OCI-LY7 (cell line): ENCODE data around the gene EIF5A. TPM values are rescaled to one million over a fixed set of nuclear protein-coding genes. Genes with fewer than 3 reads are reported as not detected.
A peak's percentile ranks its signal among the peaks of the same experiment; 100 is the strongest.

ENCODE experiments used
- BruUV-seq: library from RNA; stranded (reverse); fragments of 400-500 nt; replicated peaks from 2 replicates; lab custom pipeline; 2021; lab: Mats Ljungman, UMichigan
- CTCF ChIA-PET: fragments of 300-600 bp; sonication (Branson Sonifier 250); formaldehyde crosslinking; loops from one replicate; lab custom pipeline; 2022; ENCODE audit warnings: antibody characterized with exemption; ENCODE audit not compliant: unreplicated experiment; lab: Charles Lee
- POLR2A ChIA-PET: fragments of 300-600 bp; sonication (Branson Sonifier 250); formaldehyde crosslinking; loops from one replicate; lab custom pipeline; 2022; ENCODE audit warnings: antibody characterized with exemption; lab: Charles Lee
- DNase-seq: peaks from one replicate; pipeline ENCODE4 v3.0.0-alpha.2; 2015; ENCODE audit warnings: low spot score
- H2AFZ ChIP-seq: fragments of 200-600 bp; sonication (generic), shearing (Covaris generic); 2 replicates; pipeline ENCODE4 v1.6.1; 2014; ENCODE audit warnings: mild to moderate bottlenecking, antibody characterized with exemption, low read length, moderate library complexity
- H3K27ac ChIP-seq: fragments of 200-600 bp; sonication (generic); 2 replicates; pipeline ENCODE4 v1.5.1; 2014; ENCODE audit warnings: mixed run types, low read depth, mild to moderate bottlenecking, moderate library complexity, low read length, inconsistent platforms; ENCODE audit not compliant: poor library complexity, severe bottlenecking
- H3K36me3 ChIP-seq: fragments of 200-600 bp; sonication (generic); 2 replicates; pipeline ENCODE4 v1.6.1; 2014; ENCODE audit warnings: mild to moderate bottlenecking, antibody characterized with exemption, low read length, moderate library complexity, mixed read lengths; ENCODE audit not compliant: insufficient read depth
- H3K4me1 ChIP-seq: fragments of 200-600 bp; sonication (generic); 2 replicates; pipeline ENCODE4 v1.5.1; 2014; ENCODE audit warnings: mild to moderate bottlenecking, low read length; ENCODE audit not compliant: insufficient read depth, poor library complexity, severe bottlenecking
- H3K4me2 ChIP-seq: fragments of 200-600 bp; sonication (generic); 2 replicates; pipeline ENCODE4 v1.6.1; 2014; ENCODE audit warnings: mild to moderate bottlenecking, low read length
- H3K4me3 ChIP-seq: fragments of 200-600 bp; sonication (generic); 2 replicates; pipeline ENCODE4 v1.5.1; 2014; ENCODE audit warnings: mild to moderate bottlenecking, low read depth, low read length; ENCODE audit not compliant: poor library complexity, severe bottlenecking
- H3K79me2 ChIP-seq: fragments of 200-600 bp; sonication (generic); 2 replicates; pipeline ENCODE4 v1.6.1; 2016; ENCODE audit warnings: low read depth, mild to moderate bottlenecking, low read length, moderate library complexity, mixed read lengths; ENCODE audit not compliant: insufficient read depth
- H3K9me2 ChIP-seq: fragments of 200-600 bp; sonication (generic); 2 replicates; pipeline ENCODE4 v1.6.1; 2016; ENCODE audit warnings: mild to moderate bottlenecking, low read length, mixed read lengths; ENCODE audit not compliant: insufficient read depth
- H3K9me3 ChIP-seq: fragments of 200-600 bp; sonication (generic); 2 replicates; pipeline ENCODE4 v1.6.1; 2014; ENCODE audit warnings: mild to moderate bottlenecking, mixed run types, low read length, mixed read lengths
- H4K20me1 ChIP-seq: fragments of 200-600 bp; sonication (generic); 2 replicates; pipeline ENCODE4 v1.6.1; 2014; ENCODE audit warnings: mild to moderate bottlenecking, antibody characterized with exemption, low read length, moderate library complexity, mixed read lengths; ENCODE audit not compliant: insufficient read depth
- EZH2phosphoT487 ChIP-seq: fragments of 200-600 bp; sonication (generic); IDR thresholded peaks from 2 replicates; pipeline ENCODE4 v1.6.1; 2018; ENCODE audit warnings: low read depth, borderline replicate concordance, mild to moderate bottlenecking, mixed run types, antibody characterized with exemption, low read length, moderate library complexity, mixed read lengths
- intact Hi-C: fragments of 100-400 bp; cut with micrococcal nuclease; formaldehyde crosslinking; loops from one replicate; pipeline ENCODE4 v1.10.0; 2022; ENCODE audit not compliant: unreplicated experiment
- total RNA-seq, 2 experiments: library from RNA; depleted of rRNA in 1 of 2; stranded (reverse); fragments of >200 nt in 1 of 2; shearing (Covaris generic) in 1 of 2; gene quantifications; 2 replicates each; pipeline ENCODE4 v1.2.3, GENCODE V29; 2014 to 2022
- TF ChIP-seq, protein P1 (sequence below): fragments of 200-600 bp; sonication (generic); conservative IDR thresholded peaks from 2 replicates; pipeline ENCODE4 v1.5.1; 2014; ENCODE audit warnings: mild to moderate bottlenecking, antibody characterized with exemption, low read length, moderate library complexity, mixed read lengths

EIF5A gene
- total RNA-seq, 2 experiments from 2014 or later, result 491 to 803 TPM

DNA sequence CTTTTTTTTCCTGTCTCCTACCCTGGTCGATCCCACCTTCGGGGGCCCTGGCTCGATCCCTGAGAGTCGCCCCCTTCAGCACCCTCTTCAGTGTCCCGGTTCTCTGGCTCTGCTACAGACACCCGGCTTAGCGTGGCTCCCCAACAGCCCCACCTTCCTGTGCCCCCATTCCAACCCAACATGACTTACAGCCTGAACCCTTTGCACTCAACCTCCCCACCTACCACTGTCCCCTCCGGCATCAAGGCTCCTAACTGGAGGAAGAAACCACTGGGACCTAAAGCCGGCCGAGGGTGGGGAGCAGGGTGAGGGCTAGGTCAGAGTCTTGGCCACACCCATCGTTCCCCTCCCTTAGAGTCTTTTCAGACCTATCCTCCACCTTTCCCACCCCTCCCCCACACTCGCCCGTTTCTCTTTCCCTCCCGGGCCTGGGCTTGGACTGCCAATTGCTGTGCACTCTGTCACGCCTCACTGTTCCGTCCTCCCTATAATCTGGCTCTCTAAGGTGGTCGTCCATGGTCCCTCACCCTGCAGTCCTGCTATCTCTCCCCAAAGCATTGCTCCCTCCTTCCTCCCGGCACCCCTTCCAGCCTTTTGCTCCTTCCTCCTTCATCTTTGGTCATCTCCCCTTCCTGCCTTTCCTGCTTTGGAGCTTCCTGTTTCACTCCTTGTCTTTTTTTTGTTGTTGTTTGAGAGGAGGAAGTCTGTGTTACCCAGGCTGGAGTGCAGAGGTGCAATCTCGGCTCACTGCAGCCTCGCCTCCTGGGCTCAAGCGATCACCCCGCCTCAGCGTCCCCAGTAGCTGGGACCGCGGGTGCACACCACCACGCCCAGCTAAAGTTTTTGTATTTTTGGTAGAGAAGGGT is 44.3 kb upstream of the EIF5A start:
- no peak for TF ChIP-seq EZH2phosphoT487
- TF ChIP-seq, protein P1, sequence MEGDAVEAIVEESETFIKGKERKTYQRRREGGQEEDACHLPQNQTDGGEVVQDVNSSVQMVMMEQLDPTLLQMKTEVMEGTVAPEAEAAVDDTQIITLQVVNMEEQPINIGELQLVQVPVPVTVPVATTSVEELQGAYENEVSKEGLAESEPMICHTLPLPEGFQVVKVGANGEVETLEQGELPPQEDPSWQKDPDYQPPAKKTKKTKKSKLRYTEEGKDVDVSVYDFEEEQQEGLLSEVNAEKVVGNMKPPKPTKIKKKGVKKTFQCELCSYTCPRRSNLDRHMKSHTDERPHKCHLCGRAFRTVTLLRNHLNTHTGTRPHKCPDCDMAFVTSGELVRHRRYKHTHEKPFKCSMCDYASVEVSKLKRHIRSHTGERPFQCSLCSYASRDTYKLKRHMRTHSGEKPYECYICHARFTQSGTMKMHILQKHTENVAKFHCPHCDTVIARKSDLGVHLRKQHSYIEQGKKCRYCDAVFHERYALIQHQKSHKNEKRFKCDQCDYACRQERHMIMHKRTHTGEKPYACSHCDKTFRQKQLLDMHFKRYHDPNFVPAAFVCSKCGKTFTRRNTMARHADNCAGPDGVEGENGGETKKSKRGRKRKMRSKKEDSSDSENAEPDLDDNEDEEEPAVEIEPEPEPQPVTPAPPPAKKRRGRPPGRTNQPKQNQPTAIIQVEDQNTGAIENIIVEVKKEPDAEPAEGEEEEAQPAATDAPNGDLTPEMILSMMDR, result no peak
- Histone ChIP-seq H3K79me2 (no peaks in the 10 kb centered on the region), H3K36me3 (peaks cover 15% of the 10 kb centered on the region), H3K9me2 (no peaks in the 10 kb centered on the region), H3K4me3 (peak overlapping the region; percentile 44), H3K27ac (no peak overlapping the region), H3K9me3 (no peaks in the 10 kb centered on the region), H3K4me1 (peaks cover 17% of the 10 kb centered on the region), H2AFZ (peak overlapping the region; percentile 62), H3K4me2 (peak overlapping the region; percentile 65), H4K20me1 (no peaks in the 10 kb centered on the region)
- CTCF ChIA-PET, result no interaction called here
- DNase-seq, result no peak
- POLR2A ChIA-PET, result interaction anchor here (1.0 kb wide), 1 partner anchor 46 kb away, joined by 3 read pairs; no protein-coding TSS in a partner anchor
- no TSS peak for BruUV-seq
- intact Hi-C loops, result no loop called here

DNA sequence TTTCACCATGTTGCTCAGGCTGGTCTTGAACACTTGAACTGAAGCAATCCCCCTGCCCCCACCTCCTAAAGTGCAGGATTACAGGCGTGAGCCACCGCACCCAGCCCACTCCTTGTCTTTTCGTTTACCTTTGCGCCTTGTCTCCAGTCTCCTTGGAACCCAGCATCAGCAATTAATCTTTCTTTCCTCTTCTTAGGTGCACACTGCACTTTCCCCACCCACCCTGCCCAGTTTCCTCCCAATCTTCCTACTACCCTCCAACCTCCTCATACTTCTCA is 43.7 kb upstream of the EIF5A start:
- peaks cover 17% of the 10 kb centered on the region for H3K4me1 ChIP-seq
- peaks cover 9% of the 10 kb centered on the region for H3K36me3 ChIP-seq
- peak overlapping the region; percentile 44 for H3K4me3 ChIP-seq
- CTCF ChIA-PET, result no interaction called here
- intact Hi-C loops, result no loop called here
- H4K20me1 ChIP-seq, result no peaks in the 10 kb centered on the region
- no peak for TF ChIP-seq EZH2phosphoT487
- TF ChIP-seq, protein P1, result no peak
- POLR2A ChIA-PET, result interaction anchor here (1.0 kb wide), 1 partner anchor 46 kb away, joined by 3 read pairs; no protein-coding TSS in a partner anchor
- DNase-seq, result no peak
- H3K4me2 ChIP-seq, result peak overlapping the region; percentile 65; the same call in 1 of the 2 replicates
- H3K9me2 ChIP-seq, result no peaks in the 10 kb centered on the region
- no peaks in the 10 kb centered on the region for H3K79me2 ChIP-seq
- H3K9me3 ChIP-seq, result no peaks in the 10 kb centered on the region
- peak overlapping the region; percentile 62; the same call in 1 of the 2 replicates for H2AFZ ChIP-seq
- H3K27ac ChIP-seq, result no peak overlapping the region
- BruUV-seq, result no TSS peak

DNA sequence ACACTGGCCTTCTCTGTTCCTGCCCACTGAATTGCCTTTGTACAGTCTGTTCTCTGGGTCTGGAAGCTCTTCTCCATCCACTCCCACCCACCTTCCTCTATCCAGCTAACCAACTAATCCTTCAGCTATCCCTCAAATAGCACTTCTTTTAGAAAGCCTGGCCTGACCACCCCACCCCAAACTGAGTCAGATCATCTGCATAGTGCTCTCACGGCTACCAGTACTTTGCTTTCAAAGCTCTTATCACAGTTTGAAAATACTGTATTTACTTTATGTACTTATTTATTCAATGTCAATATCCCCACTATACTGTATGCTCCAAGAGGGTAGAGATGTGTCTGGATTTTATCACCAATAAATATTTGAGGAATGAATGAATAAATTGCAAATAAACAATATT is 40.6 kb upstream of the EIF5A start:
- BruUV-seq, result no TSS peak
- intact Hi-C loops, result no loop called here
- Histone ChIP-seq H3K27ac (no peak overlapping the region), H3K4me1 (peaks cover 17% of the 10 kb centered on the region), H3K36me3 (no peaks in the 10 kb centered on the region), H4K20me1 (no peaks in the 10 kb centered on the region), H3K4me3 (no peak overlapping the region), H3K9me3 (no peaks in the 10 kb centered on the region), H2AFZ (no peak overlapping the region), H3K4me2 (no peak overlapping the region), H3K79me2 (no peaks in the 10 kb centered on the region), H3K9me2 (no peaks in the 10 kb centered on the region)
- DNase-seq, result no peak
- ChIA-PET CTCF (no interaction called here), POLR2A (interaction anchor here (0.7 to 1.2 kb wide), 2 partner anchors 30 to 94 kb away, joined by 3 to 4 read pairs; no protein-coding TSS in a partner anchor)
- TF ChIP-seq EZH2phosphoT487, result no peak
- TF ChIP-seq, protein P1, result no peak
